ENCODE results near the gene DHX29. TPM values are rescaled to one million over a fixed set of nuclear protein-coding genes. Genes with fewer than 3 reads are reported as not detected.

Gene DHX29
- total and polyA plus RNA-seq, 4 donors: 9.9 to 27.0 (median 21.8) TPM

DNA sequence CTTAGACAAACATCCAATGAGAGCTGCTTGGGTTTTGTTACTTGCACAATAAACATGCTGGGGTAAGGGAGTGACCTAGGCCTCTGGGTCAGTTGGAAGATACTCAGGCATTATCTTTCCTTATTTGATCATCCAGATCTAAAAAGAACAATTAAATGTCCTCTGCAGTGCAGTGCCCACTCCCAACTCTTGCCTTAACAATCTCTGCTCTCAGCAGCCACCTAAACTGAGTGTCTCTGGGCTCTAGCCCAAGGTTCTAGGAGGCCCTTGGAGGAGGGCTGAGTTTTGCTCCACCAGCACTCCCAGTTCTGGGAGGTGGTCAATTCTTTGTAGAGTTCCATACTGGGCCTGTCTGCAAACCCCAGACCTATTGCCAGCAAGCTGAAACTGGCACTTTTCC lies 82.1 kb downstream of the DHX29 start:
- no peaks in the 10 kb centered on the region for H3K27me3 ChIP-seq (ENCODE audit: control insufficient read depth in 1 of 2, insufficient read depth in 2 of 2, low read length in 1 of 2)
- intact Hi-C loops (cut with DNase I): loop anchor here in 1 of 2 donors (10.0 kb wide), 1 partner anchor 51 kb away; the partner anchor contains the start of gene CDC20B
- no peak for ATAC-seq (ENCODE audit: low FRiP score)
- H3K4me3 ChIP-seq (ENCODE audit: low read length in 2 of 2): no peak overlapping the region
- H3K4me1 ChIP-seq (ENCODE audit: control insufficient read depth in 1 of 2, insufficient read depth in 2 of 2, low read length in 2 of 2): no peaks in the 10 kb centered on the region
- peaks cover 1% of the 10 kb centered on the region for H3K9me3 ChIP-seq (ENCODE audit: control insufficient read depth, low read length)
- no peak for DNase-seq
- H3K36me3 ChIP-seq (ENCODE audit: control insufficient read depth in 1 of 2, insufficient read depth in 2 of 2, low read length in 1 of 2): no peaks in the 10 kb centered on the region
- no peak overlapping the region for H3K27ac ChIP-seq (ENCODE audit: low read depth in 1 of 2, low read length in 2 of 2)

DNA sequence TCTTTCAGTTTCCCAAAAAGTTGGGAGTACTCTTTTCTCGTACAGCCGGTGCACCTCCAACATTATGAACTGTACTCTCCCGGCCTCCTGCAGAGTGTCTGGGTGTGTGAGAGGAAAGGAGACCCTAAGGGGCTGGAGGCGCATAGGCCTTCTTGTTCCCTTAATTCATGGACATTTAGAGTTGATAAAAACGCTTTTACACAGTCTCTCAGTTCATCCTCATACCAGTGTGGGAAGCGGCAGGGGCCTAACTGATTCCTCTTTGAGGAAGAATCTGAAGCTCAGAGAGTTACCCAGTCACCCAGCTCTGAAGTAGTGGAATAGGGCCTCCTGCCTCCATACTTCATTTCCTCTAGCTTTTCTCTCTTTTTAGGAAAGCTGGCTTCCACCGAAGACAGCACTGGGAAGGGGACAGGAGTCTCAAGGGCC lies 83.7 kb downstream of the DHX29 start:
- H3K4me3 ChIP-seq (ENCODE audit: low read length in 2 of 2): no peak overlapping the region
- no peaks in the 10 kb centered on the region for H3K27me3 ChIP-seq (ENCODE audit: control insufficient read depth in 1 of 2, insufficient read depth in 2 of 2, low read length in 1 of 2)
- intact Hi-C loops (cut with DNase I): loop anchor here in 1 of 2 donors (10.0 kb wide), 1 partner anchor 49 kb away; the partner anchor contains the start of gene CDC20B

DNA sequence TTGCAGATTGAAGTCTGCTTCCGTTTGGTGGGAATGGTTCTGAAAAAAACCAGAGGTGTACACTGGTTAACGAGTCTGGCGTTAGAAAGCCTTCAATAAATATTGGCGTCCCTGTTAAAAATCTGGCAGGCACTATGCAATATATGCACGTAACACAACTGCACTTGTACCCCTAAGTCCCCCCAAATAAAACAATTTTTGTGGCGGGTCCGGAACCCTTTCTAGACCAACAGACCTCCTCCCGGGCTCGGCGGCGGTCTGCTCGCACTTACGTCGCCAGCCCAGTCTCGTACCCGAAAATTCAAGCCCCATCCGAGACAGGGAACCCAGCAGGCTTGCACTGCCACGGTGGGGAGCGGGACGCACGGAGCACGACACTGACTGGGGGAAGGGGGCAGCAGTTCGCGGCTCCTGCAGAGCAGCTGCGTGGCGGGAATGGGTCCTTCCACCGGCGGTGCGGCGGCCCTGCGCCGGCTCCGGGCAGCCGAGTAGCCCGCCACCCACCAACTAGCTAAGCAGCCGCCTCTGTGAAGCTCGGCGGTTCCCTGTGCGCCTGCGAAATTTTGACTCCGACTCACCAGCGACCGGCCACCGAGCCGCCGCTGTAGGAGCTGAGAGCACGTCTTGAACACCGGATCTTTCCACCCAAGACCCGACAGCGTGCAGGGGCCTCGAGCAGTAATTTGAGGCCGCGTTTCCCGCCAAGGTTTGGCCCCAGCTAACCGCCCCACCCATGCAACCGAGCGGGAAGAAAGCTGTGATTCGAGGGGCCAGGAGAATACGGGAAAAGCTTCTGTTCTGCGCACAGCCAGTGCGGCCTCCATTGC lies 84.3 kb downstream of the DHX29 start:
- no peak overlapping the region for H3K27ac ChIP-seq (ENCODE audit: low read depth in 1 of 2, low read length in 2 of 2)
- H3K36me3 ChIP-seq (ENCODE audit: control insufficient read depth in 1 of 2, insufficient read depth in 2 of 2, low read length in 1 of 2): no peaks in the 10 kb centered on the region
- no peaks in the 10 kb centered on the region for H3K4me1 ChIP-seq (ENCODE audit: control insufficient read depth in 1 of 2, insufficient read depth in 2 of 2, low read length in 2 of 2)
- H3K4me3 ChIP-seq (ENCODE audit: low read length in 2 of 2): no peak overlapping the region
- DNase-seq (no peak), ATAC-seq (ENCODE audit: low FRiP score) (no peak)
- intact Hi-C loops (cut with DNase I): loop anchor here in 1 of 2 donors (10.0 kb wide), 1 partner anchor 48 kb away; the partner anchor contains the start of gene CDC20B
- H3K27me3 ChIP-seq (ENCODE audit: control insufficient read depth in 1 of 2, insufficient read depth in 2 of 2, low read length in 1 of 2): no peaks in the 10 kb centered on the region
- 40 to 51% methylated on average over 55 to 61 of the region's 61 CpGs for WGBS, 2 donors
- peaks cover 1% of the 10 kb centered on the region for H3K9me3 ChIP-seq (ENCODE audit: control insufficient read depth, low read length)

More for the DNA sequence above, 83.7 kb downstream of the DHX29 start:
- no peak overlapping the region for H3K27ac ChIP-seq (ENCODE audit: low read depth in 1 of 2, low read length in 2 of 2)
- DNase-seq: no peak
- 81 to 88% methylated on average over 7 of the region's 7 CpGs for WGBS, 2 donors
- no peaks in the 10 kb centered on the region for H3K4me1 ChIP-seq (ENCODE audit: control insufficient read depth in 1 of 2, insufficient read depth in 2 of 2, low read length in 2 of 2)
- H3K36me3 ChIP-seq (ENCODE audit: control insufficient read depth in 1 of 2, insufficient read depth in 2 of 2, low read length in 1 of 2): no peaks in the 10 kb centered on the region
- peaks cover 1% of the 10 kb centered on the region for H3K9me3 ChIP-seq (ENCODE audit: control insufficient read depth, low read length)
- ATAC-seq (ENCODE audit: low FRiP score): no peak

DNA sequence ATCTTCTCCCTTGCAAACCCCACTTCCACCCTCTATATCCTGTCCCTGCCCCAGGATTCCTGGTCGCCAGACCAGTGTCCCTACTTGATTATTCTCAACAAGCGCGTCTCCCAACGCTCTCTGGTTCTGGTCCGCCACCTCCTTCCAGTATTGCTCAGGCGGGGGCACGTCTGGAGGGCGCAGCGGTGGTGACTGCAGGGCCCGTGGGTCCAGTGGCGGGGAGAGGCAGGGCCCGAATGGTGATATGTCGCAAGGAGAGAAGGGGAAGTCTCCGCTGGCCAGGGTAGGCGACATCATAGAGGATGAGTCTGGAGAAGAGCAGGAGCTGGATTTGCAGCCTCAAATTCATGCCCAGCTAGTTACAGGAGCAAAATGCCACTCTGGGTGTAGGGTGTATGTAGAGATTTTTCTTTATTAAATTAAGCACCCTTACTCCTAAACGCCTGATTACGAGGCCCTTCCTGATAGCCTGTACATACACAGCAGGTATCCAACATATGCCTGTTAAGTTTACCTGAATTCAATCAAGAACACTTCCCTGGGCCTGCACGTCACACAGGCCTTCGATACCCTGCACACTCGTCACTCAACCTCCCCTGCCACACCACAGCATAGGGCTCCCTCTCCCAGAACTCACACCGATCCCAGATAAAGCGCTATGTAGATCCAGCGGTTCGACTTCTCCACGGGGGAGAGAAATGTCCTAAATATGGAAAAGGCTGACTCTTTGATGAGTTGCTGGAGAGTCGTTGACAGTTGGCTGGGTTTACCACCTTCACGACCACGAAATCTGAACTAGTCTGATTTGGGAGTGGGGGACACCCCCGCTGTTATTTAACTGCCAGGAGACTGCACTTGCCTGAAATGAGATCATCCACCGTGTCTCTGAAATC lies 85.2 kb downstream of the DHX29 start:
- Histone ChIP-seq H3K9me3 (ENCODE audit: control insufficient read depth, low read length) (peaks cover 1% of the 10 kb centered on the region), H3K27ac (ENCODE audit: low read depth in 1 of 2, low read length in 2 of 2) (no peak overlapping the region), H3K4me3 (ENCODE audit: low read length in 2 of 2) (no peak overlapping the region), H3K27me3 (ENCODE audit: control insufficient read depth in 1 of 2, insufficient read depth in 2 of 2, low read length in 1 of 2) (no peaks in the 10 kb centered on the region), H3K4me1 (ENCODE audit: control insufficient read depth in 1 of 2, insufficient read depth in 2 of 2, low read length in 2 of 2) (no peaks in the 10 kb centered on the region), H3K36me3 (ENCODE audit: control insufficient read depth in 1 of 2, insufficient read depth in 2 of 2, low read length in 1 of 2) (no peaks in the 10 kb centered on the region)
- intact Hi-C loops (cut with DNase I): loop anchor here in 1 of 2 donors (10.0 kb wide), 1 partner anchor 48 kb away; the partner anchor contains the start of gene CDC20B
- DNase-seq (no peak), ATAC-seq (ENCODE audit: low FRiP score) (no peak)
- 50 to 51% methylated on average over 30 of the region's 30 CpGs for WGBS, 2 donors

DNA sequence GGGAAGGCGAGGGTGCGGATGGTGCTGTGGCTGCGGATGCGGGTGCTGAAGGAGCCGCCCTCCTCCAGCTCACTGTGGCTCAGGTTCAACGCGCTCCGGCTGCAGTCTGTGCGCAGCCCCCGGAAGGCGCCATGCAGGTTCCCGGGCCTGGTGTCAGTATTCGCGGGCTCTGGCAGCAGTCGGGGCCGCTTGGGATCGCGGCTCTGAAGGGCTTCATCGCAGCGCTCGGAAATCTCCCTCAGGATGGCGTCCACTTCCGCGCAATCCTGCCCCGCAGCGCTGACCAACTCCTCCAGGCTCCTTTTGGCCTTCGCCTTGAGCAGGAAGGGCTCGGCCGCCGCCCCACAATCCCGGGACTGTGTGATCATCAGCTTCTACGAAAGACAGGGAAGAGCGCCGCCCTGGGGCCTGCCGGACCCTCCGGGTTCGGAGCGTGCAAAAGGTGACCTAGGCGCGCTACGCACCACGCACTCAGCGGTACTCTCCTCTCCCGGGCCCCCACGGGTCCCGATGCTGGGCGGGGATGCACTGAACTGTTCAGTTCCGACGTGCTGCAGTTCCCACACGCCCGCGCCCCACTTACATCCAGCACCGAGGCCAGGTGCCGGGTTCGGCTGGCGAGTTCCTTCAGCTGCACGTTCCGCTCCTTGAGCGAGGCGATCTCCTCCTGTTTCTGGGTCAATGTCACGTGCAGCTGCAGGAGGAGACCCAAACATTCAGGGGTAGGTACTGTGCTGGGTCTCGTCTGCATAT lies 86.9 kb downstream of the DHX29 start:
- DNase-seq: peak; percentile 50 to 77
- Histone ChIP-seq H3K4me3 (ENCODE audit: low read length in 2 of 2) (no peak overlapping the region), H3K27me3 (ENCODE audit: control insufficient read depth in 1 of 2, insufficient read depth in 2 of 2, low read length in 1 of 2) (no peaks in the 10 kb centered on the region), H3K9me3 (ENCODE audit: control insufficient read depth, low read length) (peaks cover 1% of the 10 kb centered on the region), H3K36me3 (ENCODE audit: control insufficient read depth in 1 of 2, insufficient read depth in 2 of 2, low read length in 1 of 2) (no peaks in the 10 kb centered on the region), H3K27ac (ENCODE audit: low read depth in 1 of 2, low read length in 2 of 2) (no peak overlapping the region), H3K4me1 (ENCODE audit: control insufficient read depth in 1 of 2, insufficient read depth in 2 of 2, low read length in 2 of 2) (no peaks in the 10 kb centered on the region)
- WGBS, 2 donors: 4 to 6% methylated on average over 55 to 62 of the region's 62 CpGs
- ATAC-seq (ENCODE audit: low FRiP score): no peak
- intact Hi-C loops (cut with DNase I): loop anchor here in 1 of 2 donors (10.0 kb wide), 1 partner anchor 46 kb away; the partner anchor contains the start of gene CDC20B

DNA sequence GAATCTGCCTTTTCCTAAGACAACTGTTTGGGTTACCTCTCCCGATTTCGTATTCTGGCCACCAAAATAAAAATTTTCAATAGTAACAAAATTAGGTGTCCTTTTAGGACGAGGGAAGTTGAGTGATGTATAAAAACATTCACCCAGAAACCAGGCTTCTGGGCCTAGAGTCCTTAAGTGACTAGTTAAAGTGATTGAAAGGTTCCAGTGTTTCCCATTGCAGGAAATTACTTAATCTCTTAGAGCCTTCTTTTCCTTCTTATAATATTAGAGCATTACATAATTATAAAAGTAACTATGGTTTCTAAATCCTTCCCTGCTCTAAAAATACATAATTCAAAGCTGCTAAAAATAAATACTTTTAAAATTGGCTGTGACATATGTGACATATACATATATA lies 87.7 kb downstream of the DHX29 start:
- ATAC-seq (ENCODE audit: low FRiP score) (no peak), DNase-seq (no peak)
- intact Hi-C loops (cut with DNase I): loop anchor here in 1 of 2 donors (10.0 kb wide), 1 partner anchor 45 kb away; the partner anchor contains the start of gene CDC20B
- H3K4me1 ChIP-seq (ENCODE audit: control insufficient read depth in 1 of 2, insufficient read depth in 2 of 2, low read length in 2 of 2): no peaks in the 10 kb centered on the region
- no peak overlapping the region for H3K4me3 ChIP-seq (ENCODE audit: low read length in 2 of 2)
- no peaks in the 10 kb centered on the region for H3K36me3 ChIP-seq (ENCODE audit: control insufficient read depth in 1 of 2, insufficient read depth in 2 of 2, low read length in 1 of 2)
- H3K27ac ChIP-seq (ENCODE audit: low read depth in 1 of 2, low read length in 2 of 2): no peak overlapping the region
- 97% methylated on average over 3 of the region's 3 CpGs for WGBS, 2 donors
- peaks cover 1% of the 10 kb centered on the region for H3K9me3 ChIP-seq (ENCODE audit: control insufficient read depth, low read length)
- no peaks in the 10 kb centered on the region for H3K27me3 ChIP-seq (ENCODE audit: control insufficient read depth in 1 of 2, insufficient read depth in 2 of 2, low read length in 1 of 2)

DNA sequence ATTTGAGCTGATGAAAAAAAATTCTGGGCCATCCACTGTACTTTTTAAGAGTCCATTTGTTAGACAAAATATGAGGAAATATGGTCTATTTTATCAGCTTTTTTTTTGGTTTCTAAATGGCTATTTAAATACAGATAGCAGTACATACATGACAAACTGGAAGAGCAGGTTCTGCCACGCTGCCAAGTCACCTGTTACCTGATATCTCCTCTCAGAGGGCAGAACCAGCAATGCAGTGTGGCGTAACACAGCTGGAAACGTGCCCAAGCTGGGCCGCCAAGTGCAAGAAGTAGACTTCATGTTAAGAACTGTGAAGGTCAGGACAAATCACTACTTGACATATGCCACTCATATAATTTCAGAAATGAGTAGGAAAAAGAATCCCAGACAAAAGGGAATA lies 88.5 kb downstream of the DHX29 start:
- H3K4me3 ChIP-seq (ENCODE audit: low read length in 2 of 2): no peak overlapping the region
- H3K27ac ChIP-seq (ENCODE audit: low read depth in 1 of 2, low read length in 2 of 2): no peak overlapping the region
- DNase-seq (no peak), ATAC-seq (ENCODE audit: low FRiP score) (no peak)
- intact Hi-C loops (cut with DNase I): no loop called here
- 62 to 76% methylated on average over 4 of the region's 4 CpGs for WGBS, 2 donors
- no peaks in the 10 kb centered on the region for H3K27me3 ChIP-seq (ENCODE audit: control insufficient read depth in 1 of 2, insufficient read depth in 2 of 2, low read length in 1 of 2)
- H3K4me1 ChIP-seq (ENCODE audit: control insufficient read depth in 1 of 2, insufficient read depth in 2 of 2, low read length in 2 of 2): no peaks in the 10 kb centered on the region
- no peaks in the 10 kb centered on the region for H3K36me3 ChIP-seq (ENCODE audit: control insufficient read depth in 1 of 2, insufficient read depth in 2 of 2, low read length in 1 of 2)
- H3K9me3 ChIP-seq (ENCODE audit: control insufficient read depth, low read length): peaks cover 1% of the 10 kb centered on the region

Measured in aorta (tissue), 5 donors.